ENCODE results near the gene DMBX1.

Gene DMBX1

GRCh38 chr1:46489638-46490405, at the start of gene DMBX1:
Gene DMBX1, plus strand, starts transcription at chr1:46489836. Its CDS starts 17,175 bp downstream, at chr1:46507011.
- peak; percentile 80 for DNase-seq

- DNase-seq, result no peak
Measured at GRCh38 chr1:46440478-46440877, 49.2 kb upstream of the DMBX1 start.

- peak; percentile 96 for DNase-seq
Measured at GRCh38 chr1:46442317-46443161, 47.1 kb upstream of the DMBX1 start.

- DNase-seq, result no peak
Measured at GRCh38 chr1:46444466-46444865, 45.2 kb upstream of the DMBX1 start.

GRCh38 chr1:46445773-46446256, 43.8 kb upstream of the DMBX1 start:
- DNase-seq, result no peak

GRCh38 chr1:46446646-46447498, 42.8 kb upstream of the DMBX1 start:
- peak; percentile 94 for DNase-seq

- DNase-seq, result no peak
Measured at GRCh38 chr1:46447499-46448108, 42.0 kb upstream of the DMBX1 start.

- DNase-seq, result no peak
Measured at GRCh38 chr1:46448109-46448911, 41.3 kb upstream of the DMBX1 start.

GRCh38 chr1:46449223-46450159, 40.1 kb upstream of the DMBX1 start:
- no peak for DNase-seq

GRCh38 chr1:46450160-46450517, 39.5 kb upstream of the DMBX1 start:
- DNase-seq, result no peak

GRCh38 chr1:46451948-46452930, 37.4 kb upstream of the DMBX1 start:
- DNase-seq, result no peak

- no peak for DNase-seq
Measured at GRCh38 chr1:46452931-46453325, 36.7 kb upstream of the DMBX1 start.

- DNase-seq, result no peak
Measured at GRCh38 chr1:46453449-46453848, 36.2 kb upstream of the DMBX1 start.

- DNase-seq, result no peak
Measured at GRCh38 chr1:46455951-46456350, 33.7 kb upstream of the DMBX1 start.

GRCh38 chr1:46456411-46456963, 33.1 kb upstream of the DMBX1 start:
- DNase-seq, result no peak

- no peak for DNase-seq
Measured at GRCh38 chr1:46457178-46457577, 32.5 kb upstream of the DMBX1 start.

- no peak for DNase-seq
Measured at GRCh38 chr1:46458190-46458589, 31.4 kb upstream of the DMBX1 start.

- DNase-seq, result no peak
Measured at GRCh38 chr1:46458846-46459245, 30.8 kb upstream of the DMBX1 start.

- DNase-seq, result no peak
Measured at GRCh38 chr1:46459315-46459714, 30.3 kb upstream of the DMBX1 start.

Measured in islet precursor cell (in vitro differentiated cells).